IPS-NIHi11 (cell line): ENCODE data around the gene ODF2.

Source experiments
- DNase-seq: peaks from one replicate; pipeline ENCODE4 v3.0.0; 2012; ENCODE audit warnings: mixed read lengths, low spot score

ODF2 gene

DNA sequence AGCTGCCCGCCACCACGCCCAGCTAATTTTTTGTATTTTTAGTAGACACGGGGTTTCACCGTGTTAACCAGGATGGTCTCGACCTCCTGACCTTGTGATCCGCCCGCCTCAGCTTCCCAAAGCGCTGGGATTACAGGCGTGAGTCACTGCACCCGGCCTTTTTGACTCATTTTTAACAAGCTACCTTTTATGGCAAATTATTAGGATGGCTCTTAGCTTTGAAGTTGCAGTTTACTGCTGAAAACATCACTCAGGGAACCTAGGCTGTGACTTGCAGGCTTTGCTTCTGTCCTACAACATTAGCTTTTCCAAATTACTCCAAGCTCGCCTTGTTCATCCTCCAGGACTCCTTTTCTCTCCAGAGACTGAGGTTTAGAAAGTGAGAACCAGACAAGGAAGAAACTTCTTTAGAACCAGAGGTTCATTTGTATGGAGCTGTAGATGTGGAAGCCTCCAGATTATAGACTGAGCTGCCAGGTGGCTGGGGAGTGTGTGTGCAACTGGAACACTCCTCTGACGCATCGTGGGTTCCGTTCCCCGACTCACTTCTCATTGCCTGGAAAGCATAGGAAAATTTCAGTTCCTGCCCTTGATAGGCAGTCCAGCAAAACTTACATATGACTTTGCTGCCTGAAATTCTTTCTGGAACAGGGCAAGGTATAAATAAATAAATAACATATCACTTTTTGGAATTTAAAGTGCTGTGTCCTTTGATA is 72.8 kb downstream of the ODF2 start:
- no peak for DNase-seq

- no peak for DNase-seq
Measured at GRCh38 chr9:128529191-128529590, 73.4 kb downstream of the ODF2 start.

- DNase-seq: no peak
Measured at GRCh38 chr9:128532581-128532980, 76.8 kb downstream of the ODF2 start.

- no peak for DNase-seq
Measured at GRCh38 chr9:128540634-128541360, 85.0 kb downstream of the ODF2 start.

DNA sequence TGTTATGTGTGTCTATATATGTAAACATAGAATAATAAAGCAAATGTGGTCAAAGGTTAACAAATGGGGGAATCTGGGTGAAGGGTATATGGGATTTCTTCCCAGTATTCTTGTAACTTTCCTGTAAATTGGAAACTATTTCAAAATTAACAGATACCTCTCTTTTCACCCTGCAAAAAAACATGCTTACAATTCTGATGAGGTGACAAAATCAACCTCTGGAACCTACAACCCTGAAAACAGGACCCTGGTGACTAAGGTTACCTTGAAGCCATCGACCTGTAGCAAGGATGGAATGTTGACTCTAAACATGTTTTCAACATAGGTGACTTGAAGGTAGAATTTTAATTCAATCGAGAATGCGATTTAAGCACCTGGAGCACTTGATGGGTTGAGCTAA is 90.7 kb downstream of the ODF2 start:
- no peak for DNase-seq

DNA sequence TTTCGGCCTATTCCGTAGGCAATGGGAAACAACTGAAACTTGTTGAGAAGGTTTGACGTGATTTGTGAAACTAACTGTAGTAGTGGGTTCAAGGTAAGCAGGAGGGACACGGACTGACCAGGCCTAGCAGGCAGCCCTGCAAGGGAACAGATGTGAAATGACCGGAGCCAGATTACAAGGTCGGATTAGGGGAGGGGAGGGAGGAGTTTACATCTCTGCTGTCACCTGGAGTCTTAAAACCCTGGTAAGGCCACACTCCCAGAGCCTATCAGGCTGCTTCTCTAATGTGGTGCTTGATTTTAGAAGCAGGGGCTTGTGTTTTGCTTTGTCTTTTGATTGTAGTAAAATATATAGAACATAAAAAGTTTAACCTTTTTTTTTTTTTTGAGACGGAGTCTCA is 93.1 kb downstream of the ODF2 start:
- no peak for DNase-seq

GRCh38 chr9:128550226-128550625 is 94.4 kb downstream of the ODF2 start:
- DNase-seq: no peak
